Ovary (tissue), 9 donors: ENCODE results near the gene CCDC43. TPM values are rescaled to one million over a fixed set of nuclear protein-coding genes. Genes with fewer than 3 reads are reported as not detected.
"Not testable (repeated sequence)": the region's sequence is repeated elsewhere in the genome, so short reads cannot be mapped to it uniquely, and the experiment has no call there.

Experiments
- DNase-seq, 5 donors: peaks; one replicate each; pipeline ENCODE4 v3.0.0-alpha.2; 2019 to 2020
- H3K27ac ChIP-seq, 2 donors: fragments of 200-600 bp; one replicate each; pipeline versions ENCODE4 v1.5.1 to v1.8.0; 2019 to 2022
- H3K27me3 ChIP-seq: fragments of 200-600 bp; one replicate; pipeline ENCODE4 v1.8.0; 2022
- H3K36me3 ChIP-seq: fragments of 200-600 bp; sonication (generic); one replicate; pipeline ENCODE4 v1.5.1; 2019
- H3K4me1 ChIP-seq: one replicate; pipeline ENCODE4 v1.8.1; 2013; ENCODE audit warnings: mild to moderate bottlenecking, moderate library complexity; ENCODE audit not compliant: insufficient read depth
- H3K4me3 ChIP-seq: fragments of 200-600 bp; sonication (generic); one replicate; pipeline ENCODE4 v1.5.1; 2017
- H3K9me3 ChIP-seq, 2 donors: fragments of 200-600 bp in 1 of 2; sonication (generic) in 1 of 2; one replicate each; pipeline versions ENCODE4 v1.5.1 to v1.8.1; 2013 to 2019; ENCODE audit warnings: mild to moderate bottlenecking in 1 of 2, moderate library complexity in 1 of 2
- EP300 ChIP-seq: sonication (generic); formaldehyde crosslinking; IDR thresholded peaks from one replicate; pipeline ENCODE4 v1.6.1; 2017; ENCODE audit warnings: antibody characterized with exemption
- POLR2A ChIP-seq: fragments of 450-650 bp; IDR thresholded peaks from one replicate; pipeline ENCODE4 v1.6.1; 2017; ENCODE audit warnings: antibody characterized with exemption, mild to moderate bottlenecking, moderate library complexity
- WGBS, 3 donors: extraction: QIAGEN DNeasy Blood & Tissue Kit in 1 of 3; methylation state at CpG; one replicate each; pipeline versions ENCODE4 v1.1.5 to v1.1.7; 2013 to 2017; 5-methylcytosine and 5-hydroxymethylcytosine counted together
- intact Hi-C, 4 donors: fragments of 100-400 bp; cut with DNase I; formaldehyde crosslinking; loops; one replicate each; pipeline versions ENCODE4 v1.11.0 to v1.15.1; 2022 to 2023
- polyA plus RNA-seq, 2 donors: library from polyadenylated mRNA; stranded (reverse); fragments of 200-250 nt in 1 of 2; fragments of 350-450 nt in 1 of 2; fragmentation: Illumina TruSeq in 1 of 2; extraction: RNeasy Lipid Tissue Mini Kit (QIAGEN cat#74804) in 1 of 2; gene quantifications; one replicate each; pipeline ENCODE4 v1.2.3, GENCODE V29; 2013 to 2014
- total RNA-seq, 7 donors: library from RNA; depleted of rRNA in 2 of 7; stranded (reverse); fragments of >200 nt in 2 of 7; fragmentation: NEBNext Ultra II Directional in 3 of 7; extraction: Animal tissue kit (Norgen Biotek cat#: 25700) in 3 of 7; gene quantifications; one replicate each; pipeline versions ENCODE4 v1.1.0 to v1.2.4, GENCODE V29; 2016 to 2023
- TF ChIP-seq, protein P1 (sequence below), 3 donors: fragments of 450-650 bp in 2 of 3; fragments of 200-600 bp in 1 of 3; IDR thresholded peaks; one replicate each; pipeline versions ENCODE4 v1.5.1 to v1.8.0; 2016 to 2022; ENCODE audit warnings: antibody characterized with exemption in 3 of 3, mild to moderate bottlenecking in 1 of 3
- donor health status: DM: no; HTN: no; CAD: no; lungs with moderate emphysema.
- donor health status: DM: no; HTN: no; CAD: no.
- donor health status: Bipolar disorder and iron deficiency.
- donor health status: DM: yes; HTN: yes; CAD: no.
- donor health status: DM: no; HTN: no; CAD: no.
- donor health status: DM: yes; HTN: yes; CAD: no.

Gene CCDC43
- total and polyA plus RNA-seq, 9 donors, result 8.4 to 15.1 (median 11.3) TPM

DNA sequence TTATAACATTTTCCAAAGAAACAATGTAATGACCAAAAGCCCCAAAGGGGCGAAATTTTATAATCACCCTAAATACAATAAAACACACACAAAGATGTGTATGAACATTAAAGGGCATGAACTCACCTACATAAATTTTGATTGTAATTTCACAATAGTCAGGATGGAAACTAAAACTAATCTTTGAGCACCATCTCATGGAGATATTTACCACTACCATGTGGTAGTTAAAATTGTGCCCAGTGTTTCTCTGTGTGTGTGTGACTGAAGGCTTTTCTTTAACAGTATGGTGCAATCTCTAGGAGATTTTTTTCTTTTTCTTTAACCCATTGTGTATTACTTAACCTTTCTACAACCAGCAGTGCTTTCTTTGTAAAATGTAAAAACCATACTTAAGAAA, 53.0 kb downstream of the CCDC43 start:
- 38 to 42% (median 39%) methylated on average over 1 of the region's 1 CpG for WGBS, 3 donors
- no peaks in the 10 kb centered on the region for H3K9me3 ChIP-seq
- no peaks in the 10 kb centered on the region for H3K27me3 ChIP-seq
- H3K4me3 ChIP-seq, result no peak overlapping the region
- DNase-seq, result no peak
- no peaks in the 10 kb centered on the region for H3K4me1 ChIP-seq
- intact Hi-C loops, result loop anchor here in 3 of 4 donors (5.0 kb wide), 1 partner anchor 104 kb away; no protein-coding TSS in a partner anchor
- H3K36me3 ChIP-seq, result no peaks in the 10 kb centered on the region
- H3K27ac ChIP-seq, result no peak overlapping the region
- no peak for TF ChIP-seq EP300
- TF ChIP-seq, protein P1, sequence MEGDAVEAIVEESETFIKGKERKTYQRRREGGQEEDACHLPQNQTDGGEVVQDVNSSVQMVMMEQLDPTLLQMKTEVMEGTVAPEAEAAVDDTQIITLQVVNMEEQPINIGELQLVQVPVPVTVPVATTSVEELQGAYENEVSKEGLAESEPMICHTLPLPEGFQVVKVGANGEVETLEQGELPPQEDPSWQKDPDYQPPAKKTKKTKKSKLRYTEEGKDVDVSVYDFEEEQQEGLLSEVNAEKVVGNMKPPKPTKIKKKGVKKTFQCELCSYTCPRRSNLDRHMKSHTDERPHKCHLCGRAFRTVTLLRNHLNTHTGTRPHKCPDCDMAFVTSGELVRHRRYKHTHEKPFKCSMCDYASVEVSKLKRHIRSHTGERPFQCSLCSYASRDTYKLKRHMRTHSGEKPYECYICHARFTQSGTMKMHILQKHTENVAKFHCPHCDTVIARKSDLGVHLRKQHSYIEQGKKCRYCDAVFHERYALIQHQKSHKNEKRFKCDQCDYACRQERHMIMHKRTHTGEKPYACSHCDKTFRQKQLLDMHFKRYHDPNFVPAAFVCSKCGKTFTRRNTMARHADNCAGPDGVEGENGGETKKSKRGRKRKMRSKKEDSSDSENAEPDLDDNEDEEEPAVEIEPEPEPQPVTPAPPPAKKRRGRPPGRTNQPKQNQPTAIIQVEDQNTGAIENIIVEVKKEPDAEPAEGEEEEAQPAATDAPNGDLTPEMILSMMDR (IDR thresholded peaks at IDR 0.05), result peak in 2 of 3 donors; percentile 61 to 63
- no peak for TF ChIP-seq POLR2A

DNA sequence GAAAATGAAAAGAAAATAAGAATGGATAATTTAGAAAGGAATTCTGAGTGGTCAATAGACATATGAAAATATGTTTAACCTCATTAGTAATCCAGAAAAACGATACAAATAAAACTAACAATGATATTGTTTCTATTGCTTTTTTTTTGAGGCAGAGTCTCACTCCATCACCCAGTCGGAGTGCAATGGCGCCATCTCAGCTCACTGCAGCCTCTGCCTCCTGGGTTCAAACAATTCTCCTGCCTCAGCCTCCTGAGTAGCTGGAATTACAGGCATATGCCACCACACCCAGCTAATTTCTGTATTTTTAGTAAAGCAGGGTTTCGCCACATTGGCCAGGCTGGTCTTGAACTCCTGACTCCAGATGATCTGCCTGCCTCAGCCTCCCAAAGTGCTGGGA, 55.2 kb downstream of the CCDC43 start:
- H3K27me3 ChIP-seq, H3K9me3 ChIP-seq, H3K36me3 ChIP-seq, DNase-seq, H3K4me3 ChIP-seq, intact Hi-C loops, H3K27ac ChIP-seq, H3K4me1 ChIP-seq: not testable (repeated sequence)
- 52 to 65% (median 56%) methylated on average over 4 of the region's 4 CpGs for WGBS, 3 donors

DNA sequence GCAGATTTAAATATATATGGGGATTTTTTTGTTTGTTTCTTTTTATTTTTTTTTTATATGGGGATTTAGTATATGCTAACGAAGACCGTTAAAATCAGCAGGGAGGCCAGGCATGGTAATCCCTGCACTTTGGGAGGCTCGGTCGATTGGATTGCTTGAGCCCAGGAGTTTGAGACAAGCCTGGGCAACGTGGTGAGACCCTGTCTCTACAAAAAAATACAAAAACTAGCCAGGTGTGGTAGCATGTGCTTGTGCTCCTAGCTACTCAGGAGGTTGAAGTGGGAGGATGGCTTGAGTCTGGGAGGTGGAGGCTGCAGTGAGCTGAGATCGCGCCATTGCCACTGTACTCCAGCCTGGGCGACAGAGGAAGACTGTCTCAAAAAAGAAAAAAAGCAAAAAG, 55.6 kb downstream of the CCDC43 start:
- DNase-seq, result no peak
- H3K4me3 ChIP-seq, result no peak overlapping the region
- H3K27ac ChIP-seq, result no peak overlapping the region
- no peaks in the 10 kb centered on the region for H3K4me1 ChIP-seq
- no peaks in the 10 kb centered on the region for H3K27me3 ChIP-seq
- TF ChIP-seq POLR2A (no peak), EP300 (no peak)
- TF ChIP-seq, protein P1 (IDR thresholded peaks at IDR 0.05), result no peak
- H3K36me3 ChIP-seq, result no peaks in the 10 kb centered on the region
- intact Hi-C loops, result no loop called here
- WGBS, 3 donors, result 75 to 79% (median 77%) methylated on average over 8 of the region's 8 CpGs
- no peaks in the 10 kb centered on the region for H3K9me3 ChIP-seq

DNA sequence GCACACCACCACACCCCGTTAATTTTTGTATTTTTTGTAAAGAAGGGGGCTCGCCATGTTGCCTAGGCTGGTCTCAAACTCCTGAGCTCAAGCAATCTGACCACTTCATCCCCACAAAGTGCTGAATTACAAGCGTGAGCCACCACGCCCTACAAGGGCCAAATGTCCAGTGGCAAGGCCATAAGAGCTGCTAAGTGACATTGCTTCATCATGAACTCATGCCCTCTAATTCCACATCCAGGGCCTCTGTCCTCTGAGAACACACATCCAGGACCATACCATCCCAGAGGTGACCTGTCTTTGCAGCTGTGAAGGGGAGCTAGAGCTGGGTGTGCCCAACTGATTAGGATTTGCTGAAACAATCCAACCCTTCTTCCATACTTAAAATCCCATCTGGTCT, 58.9 kb downstream of the CCDC43 start:
- TF ChIP-seq, protein P1 (IDR thresholded peaks at IDR 0.05), result no peak
- TF ChIP-seq EP300 (no peak), POLR2A (no peak)
- intact Hi-C loops, result no loop called here
- Histone ChIP-seq H3K9me3 (no peaks in the 10 kb centered on the region), H3K4me3 (no peak overlapping the region), H3K36me3 (no peaks in the 10 kb centered on the region), H3K27me3 (no peaks in the 10 kb centered on the region), H3K27ac (no peak overlapping the region), H3K4me1 (no peaks in the 10 kb centered on the region)
- 85 to 94% (median 86%) methylated on average over 4 of the region's 4 CpGs for WGBS, 3 donors
- no peak for DNase-seq

DNA sequence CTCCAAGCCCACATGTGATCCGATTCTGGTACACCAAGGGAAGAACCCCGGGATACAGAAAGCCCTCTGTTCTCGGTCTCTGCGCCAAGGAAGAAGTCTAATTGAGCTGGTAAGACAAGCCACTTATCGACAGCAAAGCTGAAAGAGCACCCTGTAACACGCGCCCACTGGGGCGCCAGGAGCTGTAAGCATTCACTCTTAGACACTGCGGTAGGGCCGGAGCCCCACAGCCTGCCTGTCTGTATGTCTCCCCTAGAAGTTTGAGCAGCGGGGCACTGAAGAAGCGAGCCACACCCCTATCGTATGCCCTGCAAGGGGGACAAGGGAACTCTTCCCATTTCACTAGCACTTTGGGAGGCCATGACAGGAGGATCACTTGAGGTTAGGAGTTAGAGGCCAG, 60.3 kb downstream of the CCDC43 start:
- Histone ChIP-seq H3K4me3 (no peak overlapping the region), H3K27ac (no peak overlapping the region), H3K36me3 (no peaks in the 10 kb centered on the region), H3K27me3 (no peaks in the 10 kb centered on the region), H3K4me1 (no peaks in the 10 kb centered on the region), H3K9me3 (no peaks in the 10 kb centered on the region)
- 93 to 98% (median 95%) methylated on average over 11 to 13 of the region's 13 CpGs for WGBS, 3 donors
- intact Hi-C loops, result no loop called here
- no peak for DNase-seq
- TF ChIP-seq EP300 (no peak), POLR2A (no peak)
- TF ChIP-seq, protein P1 (IDR thresholded peaks at IDR 0.05), result no peak
